Cardiac fibroblast (primary cell): ENCODE results near the gene DHRS1.

Source experiments
- DNase-seq, 2 donors: peaks; one replicate each; pipeline versions ENCODE4 v3.0.0 to v3.0.0-alpha.2; 2010; ENCODE audit warnings: low read depth in 2 of 2
- H3K4me3 ChIP-seq, 2 donors: replicated peaks in 1 of 2; 1 replicate in 1 of 2; 2 replicates in 1 of 2; pipeline ENCODE4 v1.5.1; 2011; ENCODE audit warnings: low read depth in 2 of 2, low read length in 2 of 2, mild to moderate bottlenecking in 2 of 2, moderate library complexity in 1 of 2
- TF ChIP-seq, protein P1 (sequence below): IDR thresholded peaks from one replicate; pipeline ENCODE4 v1.5.1; 2011; ENCODE audit warnings: low read depth, mild to moderate bottlenecking, low read length, inconsistent platforms

The DHRS1 gene

DNA sequence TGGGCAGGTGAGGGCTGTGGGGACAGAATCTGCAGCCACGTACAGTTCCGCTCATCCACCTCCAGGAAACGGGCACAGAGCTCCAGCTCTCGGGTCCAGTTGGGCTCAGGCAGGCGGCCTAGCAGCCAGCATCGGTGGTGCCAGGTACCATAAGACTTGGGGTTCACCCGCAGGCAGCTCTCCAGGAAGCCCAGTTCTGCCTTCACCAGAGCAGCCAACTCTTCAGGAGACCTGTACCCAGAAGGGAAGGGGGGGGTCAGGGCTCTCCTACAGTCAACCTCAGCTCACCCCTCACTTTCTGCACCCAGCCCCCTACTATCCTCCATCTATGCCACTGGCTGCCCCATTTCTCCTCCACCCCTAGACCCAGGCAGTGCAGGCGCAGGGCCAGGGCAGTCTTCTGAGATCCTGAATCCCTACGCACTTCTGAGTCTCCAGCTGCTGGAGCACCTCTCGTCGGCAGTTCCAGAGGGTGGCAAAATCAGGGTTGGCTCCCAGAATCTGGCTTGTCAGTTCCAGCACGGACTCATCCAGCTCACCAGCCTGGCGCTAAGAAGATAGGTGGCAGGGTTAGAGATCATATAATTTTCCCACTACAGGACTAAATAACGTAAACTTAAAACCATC is 29.6 kb downstream of the DHRS1 start:
- DNase-seq, result no peak
- TF ChIP-seq, protein P1, sequence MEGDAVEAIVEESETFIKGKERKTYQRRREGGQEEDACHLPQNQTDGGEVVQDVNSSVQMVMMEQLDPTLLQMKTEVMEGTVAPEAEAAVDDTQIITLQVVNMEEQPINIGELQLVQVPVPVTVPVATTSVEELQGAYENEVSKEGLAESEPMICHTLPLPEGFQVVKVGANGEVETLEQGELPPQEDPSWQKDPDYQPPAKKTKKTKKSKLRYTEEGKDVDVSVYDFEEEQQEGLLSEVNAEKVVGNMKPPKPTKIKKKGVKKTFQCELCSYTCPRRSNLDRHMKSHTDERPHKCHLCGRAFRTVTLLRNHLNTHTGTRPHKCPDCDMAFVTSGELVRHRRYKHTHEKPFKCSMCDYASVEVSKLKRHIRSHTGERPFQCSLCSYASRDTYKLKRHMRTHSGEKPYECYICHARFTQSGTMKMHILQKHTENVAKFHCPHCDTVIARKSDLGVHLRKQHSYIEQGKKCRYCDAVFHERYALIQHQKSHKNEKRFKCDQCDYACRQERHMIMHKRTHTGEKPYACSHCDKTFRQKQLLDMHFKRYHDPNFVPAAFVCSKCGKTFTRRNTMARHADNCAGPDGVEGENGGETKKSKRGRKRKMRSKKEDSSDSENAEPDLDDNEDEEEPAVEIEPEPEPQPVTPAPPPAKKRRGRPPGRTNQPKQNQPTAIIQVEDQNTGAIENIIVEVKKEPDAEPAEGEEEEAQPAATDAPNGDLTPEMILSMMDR, result no peak
- no peak overlapping the region for H3K4me3 ChIP-seq

DNA sequence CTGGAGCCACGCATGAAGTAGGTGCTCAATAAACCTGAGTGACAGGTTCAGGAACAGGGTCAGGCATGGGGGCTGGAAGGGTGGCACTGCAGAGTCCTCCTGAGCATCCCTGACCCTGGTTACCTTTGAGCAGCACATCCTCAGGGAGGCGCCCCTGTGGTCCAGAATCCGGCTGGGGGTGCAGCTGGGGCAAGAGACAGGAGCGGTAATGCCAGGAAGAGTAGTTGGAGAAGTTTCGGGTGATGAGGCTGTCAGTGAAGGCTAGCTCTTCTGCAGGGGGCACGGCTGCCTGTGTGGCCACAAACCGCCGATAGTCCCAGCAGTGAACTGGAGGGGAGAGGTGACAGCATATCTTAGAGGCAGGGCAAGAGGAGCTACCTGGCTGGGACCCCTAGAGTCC is 30.2 kb downstream of the DHRS1 start:
- no peak for DNase-seq
- TF ChIP-seq, protein P1, result no peak
- H3K4me3 ChIP-seq, result no peak overlapping the region

DNA sequence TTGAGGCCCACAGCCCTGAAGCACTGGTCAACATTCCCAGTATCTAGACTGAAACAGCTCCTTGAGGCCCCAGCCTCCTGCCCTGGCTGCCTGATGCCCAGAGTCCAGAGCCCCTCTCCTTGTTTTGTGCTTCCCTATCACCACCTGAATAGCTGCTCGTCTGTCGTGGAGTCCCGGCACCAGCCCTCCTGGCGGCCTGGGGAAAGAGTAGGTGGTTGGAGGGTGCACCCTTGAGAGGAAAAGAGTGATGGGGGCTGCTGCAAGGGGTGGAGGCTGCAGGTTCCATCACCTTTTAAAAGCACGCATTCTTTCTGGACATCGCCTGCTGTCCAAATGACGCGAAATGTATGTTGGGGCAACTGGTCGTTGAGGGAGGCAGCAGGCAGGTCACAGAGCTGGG is 31.4 kb downstream of the DHRS1 start:
- H3K4me3 ChIP-seq, result no peak overlapping the region
- DNase-seq, result no peak
- TF ChIP-seq, protein P1, result no peak

DNA sequence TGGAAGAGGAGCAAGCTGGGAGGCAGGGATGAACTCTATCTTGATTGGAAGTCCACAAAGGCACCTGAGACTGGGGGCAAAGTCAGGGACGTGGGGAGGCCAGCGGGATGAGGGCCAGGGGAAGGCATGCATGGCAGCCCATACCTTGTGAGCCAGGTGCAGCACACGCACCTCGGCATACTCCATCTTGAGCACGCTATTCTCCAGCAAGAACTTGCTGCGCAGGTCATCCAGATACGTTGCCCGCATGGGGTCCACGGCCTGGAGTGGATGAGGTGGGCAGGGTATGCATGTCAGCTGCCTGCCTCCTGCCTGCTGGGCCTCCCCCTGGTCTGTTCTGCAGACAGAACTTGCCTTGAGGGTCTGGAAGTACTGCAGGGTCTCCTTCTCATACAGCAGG is 32.1 kb downstream of the DHRS1 start:
- TF ChIP-seq, protein P1, result no peak
- no peak overlapping the region for H3K4me3 ChIP-seq
- no peak for DNase-seq

DNA sequence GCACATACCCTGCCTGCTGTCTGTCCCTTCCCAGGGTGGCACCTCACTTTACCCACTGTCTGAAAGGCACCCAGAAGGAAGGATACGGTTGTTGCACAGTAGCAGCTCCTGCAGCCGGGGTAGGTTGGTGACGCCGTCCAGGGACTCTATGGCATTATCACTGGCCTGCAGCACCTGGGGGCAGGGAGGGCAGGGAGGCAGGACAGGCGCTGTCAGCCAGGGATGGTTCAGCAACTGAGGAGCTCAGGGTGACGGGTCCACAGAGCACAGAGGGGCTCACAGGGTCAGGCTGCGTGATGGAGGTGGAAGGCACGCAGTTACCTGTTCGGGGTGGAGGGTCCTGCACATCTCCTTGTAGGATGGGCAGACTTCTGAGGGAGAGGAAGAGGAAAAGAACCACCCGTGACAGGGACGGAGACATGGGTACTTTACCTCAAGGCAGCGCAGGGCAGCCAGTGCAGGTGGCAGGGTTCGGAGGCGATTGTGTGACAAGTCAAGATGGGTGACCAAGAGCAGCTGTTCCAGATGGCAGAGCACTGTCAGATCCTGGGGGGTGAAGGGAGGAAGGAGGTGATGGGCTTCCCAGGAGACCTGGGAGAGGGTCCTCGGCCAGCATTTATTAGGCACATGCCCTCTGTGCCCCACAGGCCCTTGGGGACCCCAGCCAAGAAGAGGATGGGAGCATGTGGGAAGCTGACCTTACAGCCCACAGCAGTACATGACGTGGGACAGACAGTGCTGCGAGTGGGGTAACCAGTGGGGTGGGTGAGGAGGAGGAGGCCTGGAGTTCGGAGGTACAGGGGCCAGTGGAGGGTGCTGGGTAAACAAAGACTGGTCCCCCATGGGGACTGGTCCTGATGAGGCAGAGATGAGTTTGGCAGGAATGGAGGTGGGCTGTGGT is 33.0 kb downstream of the DHRS1 start:
- TF ChIP-seq, protein P1, result no peak
- H3K4me3 ChIP-seq, result no peak overlapping the region
- DNase-seq, result no peak

DNA sequence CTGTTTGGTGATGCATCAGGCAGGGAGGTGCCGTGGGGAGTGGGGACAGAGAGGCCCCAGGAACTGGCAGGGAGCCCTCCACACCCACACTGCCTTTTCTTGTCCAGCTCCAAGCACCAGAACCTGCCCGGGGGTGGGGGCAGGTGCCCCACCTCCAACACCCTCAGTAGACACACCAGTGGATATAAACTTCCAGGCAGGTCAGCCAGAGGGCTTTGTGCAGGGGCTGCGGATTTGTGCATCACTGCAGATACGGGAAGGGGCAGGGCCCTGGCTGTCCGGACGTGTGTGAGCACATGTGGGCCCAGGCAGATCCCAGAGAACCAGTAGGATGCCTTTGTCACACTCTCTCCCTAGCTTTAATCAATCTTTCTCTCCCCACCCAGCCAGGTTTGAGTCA is 35.3 kb downstream of the DHRS1 start:
- no peak overlapping the region for H3K4me3 ChIP-seq
- TF ChIP-seq, protein P1, result no peak
- peak in 1 of 2 donors; percentile 22 for DNase-seq
